Transverse colon (tissue), 4 donors: Measurements from ENCODE around the gene CBLB. TPM values are rescaled to one million over a fixed set of nuclear protein-coding genes. Genes with fewer than 3 reads are reported as not detected.

Experiments used
- DNase-seq: peaks from one replicate; pipeline ENCODE4 v3.0.0-alpha.2; 2019
- H3K27ac ChIP-seq, 4 donors: fragments of 200-600 bp; sonication (generic); 2 replicates each; pipeline ENCODE4 v1.5.1; 2016 to 2018; ENCODE audit warnings: inconsistent platforms in 4 of 4
- H3K27me3 ChIP-seq: fragments of 200-600 bp; sonication (generic); 2 replicates; pipeline ENCODE4 v1.5.1; 2017; ENCODE audit warnings: inconsistent platforms
- H3K36me3 ChIP-seq, 4 donors: fragments of 200-600 bp; sonication (generic); 2 replicates each; pipeline ENCODE4 v1.5.1; 2017 to 2019; ENCODE audit warnings: inconsistent platforms in 4 of 4
- H3K4me1 ChIP-seq, 4 donors: fragments of 200-600 bp; sonication (generic); 2 replicates each; pipeline ENCODE4 v1.5.1; 2017 to 2020; ENCODE audit warnings: inconsistent platforms in 4 of 4
- H3K4me3 ChIP-seq, 4 donors: fragments of 200-600 bp; sonication (generic); 1 replicate in 1 of 4; 2 replicates in 3 of 4; pipeline versions ENCODE4 v1.5.1 to v1.6.1; 2017 to 2019; ENCODE audit warnings: inconsistent platforms in 4 of 4
- H3K9me3 ChIP-seq, 2 donors: fragments of 200-600 bp; sonication (generic); 2 replicates each; pipeline ENCODE4 v1.5.1; 2017 to 2019; ENCODE audit warnings: inconsistent platforms in 2 of 2
- CTCF ChIP-seq, 5 experiments: fragments of 200-600 bp in 3 of 5; fragments of 450-650 bp in 2 of 5; sonication (generic) in 3 of 5; IDR thresholded peaks; 1 replicate in 2 of 5; 2 replicates in 3 of 5; pipeline ENCODE4 v1.5.1; 2016 to 2017; ENCODE audit warnings: antibody characterized with exemption in 5 of 5, inconsistent platforms in 3 of 5, mild to moderate bottlenecking in 2 of 5, moderate library complexity in 1 of 5
- EP300 ChIP-seq: sonication (generic); formaldehyde crosslinking; IDR thresholded peaks from one replicate; pipeline ENCODE4 v1.6.1; 2017; ENCODE audit warnings: antibody characterized with exemption, low read depth
- POLR2A ChIP-seq: fragments of 450-650 bp; IDR thresholded peaks from one replicate; pipeline ENCODE4 v1.6.1; 2016; ENCODE audit warnings: antibody characterized with exemption, mild to moderate bottlenecking, moderate library complexity
- POLR2AphosphoS5 ChIP-seq, 3 donors: sonication (generic); formaldehyde crosslinking; IDR thresholded peaks; one replicate each; pipeline ENCODE4 v1.6.1; 2016; ENCODE audit warnings: antibody characterized with exemption in 3 of 3
- WGBS, 2 donors: methylation state at CpG; one replicate each; pipeline ENCODE4 v1.1.5; 2018; ENCODE audit warnings: low coverage in 1 of 2; 5-methylcytosine and 5-hydroxymethylcytosine counted together
- in situ Hi-C, 4 donors: fragments of 200-750 bp; cut with MboI; loops; one replicate each; pipeline versions ENCODE4 v1.15.0 to v1.15.1; 2017; ENCODE audit warnings: low sequenced_read_pairs in 3 of 4, low pct_ligation_motif_present in 1 of 4, low pct_unique_long_range_greater_than_20kb in 1 of 4
- intact Hi-C: fragments of 100-400 bp; cut with DNase I; formaldehyde crosslinking; loops from one replicate; pipeline ENCODE4 v1.15.1; 2023; ENCODE audit warnings: low total_unique reads
- total RNA-seq, 4 donors: library from RNA; depleted of rRNA; stranded (reverse); fragments of >200 nt; gene quantifications; one replicate each; pipeline ENCODE4 v1.1.0, GENCODE V29; 2016

The CBLB gene
- total RNA-seq, 4 donors from 2014 or later: 25.1 to 76.2 (median 63.6) TPM

- 83 to 88% methylated on average over 2 of the region's 2 CpGs for WGBS, 2 donors
- H3K4me3 ChIP-seq: no peak overlapping the region
- TF ChIP-seq POLR2A: no peak
- TF ChIP-seq CTCF (IDR thresholded peaks at IDR 0.05): no peak
- no peak for TF ChIP-seq EP300
- TF ChIP-seq POLR2AphosphoS5 (IDR thresholded peaks at IDR 0.05): no peak
- no peak for DNase-seq
- H3K4me1 ChIP-seq: peaks cover 0 to 17% (median 6%) of the 10 kb centered on the region in 4 donors
- no peaks in the 10 kb centered on the region for H3K9me3 ChIP-seq
- peaks cover 0 to 14% (median 5%) of the 10 kb centered on the region in 4 donors for H3K36me3 ChIP-seq
- in situ Hi-C loops: loop anchor here in 1 of 4 donors (25.0 kb wide), 1 partner anchor 164 kb away; no protein-coding TSS in a partner anchor
- H3K27me3 ChIP-seq: no peaks in the 10 kb centered on the region
- intact Hi-C loops: no loop called here
- H3K27ac ChIP-seq: no peak overlapping the region
Observed at GRCh38 chr3:105851176-105851575, 17.6 kb downstream of the CBLB start.

- in situ Hi-C loops: loop anchor here in 1 of 4 donors (25.0 kb wide), 1 partner anchor 163 kb away; no protein-coding TSS in a partner anchor
- Histone ChIP-seq H3K36me3 (peaks cover 0 to 14% (median 3%) of the 10 kb centered on the region in 4 donors), H3K4me3 (no peak overlapping the region), H3K9me3 (no peaks in the 10 kb centered on the region), H3K4me1 (peaks cover 0 to 23% (median 9%) of the 10 kb centered on the region in 4 donors), H3K27me3 (no peaks in the 10 kb centered on the region), H3K27ac (no peak overlapping the region)
- intact Hi-C loops: no loop called here
- TF ChIP-seq CTCF (IDR thresholded peaks at IDR 0.05) (no peak), POLR2A (no peak), POLR2AphosphoS5 (IDR thresholded peaks at IDR 0.05) (no peak), EP300 (no peak)
- DNase-seq: no peak
- WGBS, 2 donors: 98 to 100% methylated on average over 1 to 2 of the region's 2 CpGs
Observed at GRCh38 chr3:105850593-105850992, 18.2 kb downstream of the CBLB start.

GRCh38 chr3:105848821-105849220 is 20.0 kb downstream of the CBLB start:
- intact Hi-C loops: no loop called here
- Histone ChIP-seq H3K27ac (no peak overlapping the region), H3K27me3 (no peaks in the 10 kb centered on the region), H3K36me3 (peaks cover 0 to 14% (median 3%) of the 10 kb centered on the region in 4 donors), H3K4me1 (peaks cover 0 to 33% (median 19%) of the 10 kb centered on the region in 4 donors), H3K9me3 (no peaks in the 10 kb centered on the region), H3K4me3 (no peak overlapping the region)
- 86 to 94% methylated on average over 3 of the region's 3 CpGs for WGBS, 2 donors
- TF ChIP-seq CTCF (IDR thresholded peaks at IDR 0.05): no peak
- TF ChIP-seq POLR2AphosphoS5 (IDR thresholded peaks at IDR 0.05): no peak
- TF ChIP-seq POLR2A: no peak
- no peak for TF ChIP-seq EP300
- in situ Hi-C loops: no loop called here
- DNase-seq: no peak

- WGBS, 2 donors: 85 to 94% methylated on average over 2 of the region's 2 CpGs
- no peaks in the 10 kb centered on the region for H3K27me3 ChIP-seq
- in situ Hi-C loops: no loop called here
- no peak overlapping the region for H3K27ac ChIP-seq
- no peak for DNase-seq
- intact Hi-C loops: no loop called here
- H3K4me1 ChIP-seq: peaks cover 0 to 33% (median 19%) of the 10 kb centered on the region in 4 donors
- TF ChIP-seq POLR2AphosphoS5 (IDR thresholded peaks at IDR 0.05): no peak
- TF ChIP-seq CTCF (IDR thresholded peaks at IDR 0.05): no peak
- TF ChIP-seq EP300: no peak
- H3K9me3 ChIP-seq: no peaks in the 10 kb centered on the region
- peaks cover 0 to 8% (median 3%) of the 10 kb centered on the region in 4 donors for H3K36me3 ChIP-seq
- H3K4me3 ChIP-seq: no peak overlapping the region
Observed at GRCh38 chr3:105847865-105848264, 20.9 kb downstream of the CBLB start.
